ENCODE results near the gene PDLIM3. TPM values are rescaled to one million over a fixed set of nuclear protein-coding genes. Genes with fewer than 3 reads are reported as not detected.

PDLIM3 gene
- total and polyA plus RNA-seq, 2 of the 13 experiments (the other 11 are each of a cell fraction or from before 2014, with no cell fraction given), result 5.9 to 14.0 TPM

- peak; percentile 74 for TF ChIP-seq ZMYM3 (CRISPR knock-in tag; IDR thresholded peaks at IDR 0.05)
- no peak for TF ChIP-seq MYNN (CRISPR knock-in tag; IDR thresholded peaks at IDR 0.05; ENCODE audit: low read depth)
Observed at GRCh38 chr4:185470501-185471195, 64.7 kb downstream of the PDLIM3 start (continued).

- ATAC-seq (peak; percentile 12; the same call in 2 of the 3 replicates), FAIRE-seq (no peak), DNase-seq (ENCODE audit: low spot score) (no peak)
- in situ Hi-C loops (cut with HindIII; ENCODE audit: extremely low pct_ligation_motif_present, low pct_unique_long_range_greater_than_20kb), result loop anchor here (25.0 kb wide), 1 partner anchor 568 kb away; no protein-coding TSS in a partner anchor
- Histone ChIP-seq H3K27me3 (ENCODE audit: control insufficient read depth in 1 of 2, insufficient read depth in 2 of 2, low read length in 2 of 2) (peaks cover 0 to 62% of the 10 kb centered on the region in 2 experiments; a peak in 3 of 5 replicates), H3K36me3 (replicated peaks in 1 of 2; ENCODE audit: control insufficient read depth in 1 of 2, insufficient read depth in 2 of 2, low read length in 2 of 2) (no peaks in the 10 kb centered on the region), H3K79me2 (ENCODE audit: insufficient read depth, low read length) (no peaks in the 10 kb centered on the region), H3K4me1 (ENCODE audit: insufficient read depth, low read length) (peaks cover 12% of the 10 kb centered on the region), H2AFZ (ENCODE audit: low read length) (no peak overlapping the region), H3K9me3 (ENCODE audit: low read length) (no peaks in the 10 kb centered on the region), H3K4me2 (ENCODE audit: low read depth, low read length) (no peak overlapping the region), H3K9ac (ENCODE audit: insufficient read depth, low read depth, low read length) (no peak overlapping the region), H4K20me1 (ENCODE audit: insufficient read depth, low read length) (no peaks in the 10 kb centered on the region), H3K4me3 (replicated peaks in 1 of 3; ENCODE audit: insufficient read depth in 1 of 3, low read depth in 2 of 3, low read length in 3 of 3) (no peak overlapping the region), H3K27ac (ENCODE audit: extremely low read length, insufficient read depth, low read length) (no peak overlapping the region)
- BruUV-seq (replicated peaks), result no TSS peak
- CTCF ChIA-PET (ENCODE audit: low intra/inter-chr PET ratio, low total read pairs), result interaction anchor here (3.2 kb wide), 1 partner anchor 128 kb away, joined by 31 read pairs; no protein-coding TSS in a partner anchor
- TF ChIP-seq E2F5 (CRISPR knock-in tag; conservative IDR thresholded peaks at IDR 0.05), result no peak
- POLR2A ChIA-PET, result no interaction called here
- WGBS (ENCODE audit: low lambda C conversion rate), result 10% methylated on average over 6 of the region's 9 CpGs
- intact Hi-C loops (cut with micrococcal nuclease; ENCODE audit: unreplicated experiment), result loop anchor here (5.0 kb wide), 1 partner anchor 43 kb away; no protein-coding TSS in a partner anchor
Observed at GRCh38 chr4:185469580-185470154, 65.6 kb downstream of the PDLIM3 start.

GRCh38 chr4:185468999-185469398 is 66.3 kb downstream of the PDLIM3 start:
- peaks cover 12% of the 10 kb centered on the region for H3K4me1 ChIP-seq (ENCODE audit: insufficient read depth, low read length)
- H3K79me2 ChIP-seq (ENCODE audit: insufficient read depth, low read length), result no peaks in the 10 kb centered on the region
- no TSS peak for BruUV-seq (replicated peaks)
- H3K27me3 ChIP-seq (ENCODE audit: control insufficient read depth in 1 of 2, insufficient read depth in 2 of 2, low read length in 2 of 2), result peaks cover 0 to 65% of the 10 kb centered on the region in 2 experiments; a peak in 3 of 5 replicates
- FAIRE-seq (no peak), DNase-seq (ENCODE audit: low spot score) (no peak), ATAC-seq (no peak)
- H3K27ac ChIP-seq (ENCODE audit: extremely low read length, insufficient read depth, low read length), result no peak overlapping the region
- no peak overlapping the region for H3K4me2 ChIP-seq (ENCODE audit: low read depth, low read length)
- no peak overlapping the region for H2AFZ ChIP-seq (ENCODE audit: low read length)
- intact Hi-C loops (cut with micrococcal nuclease; ENCODE audit: unreplicated experiment), result no loop called here
- ChIA-PET POLR2A (no interaction called here), CTCF (ENCODE audit: low intra/inter-chr PET ratio, low total read pairs) (no interaction called here)
- WGBS (ENCODE audit: low lambda C conversion rate), result 14% methylated on average over 2 of the region's 2 CpGs
- no peak overlapping the region for H3K4me3 ChIP-seq (replicated peaks in 1 of 3; ENCODE audit: insufficient read depth in 1 of 3, low read depth in 2 of 3, low read length in 3 of 3)
- no peak overlapping the region for H3K9ac ChIP-seq (ENCODE audit: insufficient read depth, low read depth, low read length)
- in situ Hi-C loops (cut with HindIII; ENCODE audit: extremely low pct_ligation_motif_present, low pct_unique_long_range_greater_than_20kb), result loop anchor here (25.0 kb wide), 1 partner anchor 568 kb away; no protein-coding TSS in a partner anchor
- H4K20me1 ChIP-seq (ENCODE audit: insufficient read depth, low read length), result no peaks in the 10 kb centered on the region
- no peaks in the 10 kb centered on the region for H3K9me3 ChIP-seq (ENCODE audit: low read length)
- H3K36me3 ChIP-seq (replicated peaks in 1 of 2; ENCODE audit: control insufficient read depth in 1 of 2, insufficient read depth in 2 of 2, low read length in 2 of 2), result no peaks in the 10 kb centered on the region
- no peak for TF ChIP-seq KDM6A (CRISPR knock-in tag; IDR thresholded peaks at IDR 0.05; ENCODE audit: low read depth)
- no peak for TF ChIP-seq USF2 (IDR thresholded peaks at IDR 0.05; ENCODE audit: low read depth, low read length)
- no peak for TF ChIP-seq USF2 (CRISPR knock-in tag; IDR thresholded peaks at IDR 0.05; ENCODE audit: borderline replicate concordance)
- no peak for TF ChIP-seq TRIM22 (IDR thresholded peaks at IDR 0.05)
- TF ChIP-seq TEF (CRISPR knock-in tag; IDR thresholded peaks at IDR 0.05), result no peak
- TF ChIP-seq ZNF572 (CRISPR knock-in tag; IDR thresholded peaks at IDR 0.05), result no peak
- no peak for TF ChIP-seq PAWR (CRISPR knock-in tag; IDR thresholded peaks at IDR 0.05; ENCODE audit: borderline replicate concordance)
